GM21723 (cell line): ENCODE data around the gene WNT8B.
A peak's percentile ranks its signal among the peaks of the same experiment; 100 is the strongest.

Experiments
- ATAC-seq: cut with Tn5 transposase; IDR thresholded peaks from one replicate; pipeline ENCODE4 v1.9.1; 2021; ENCODE audit warnings: mild to moderate bottlenecking, moderate library complexity; ENCODE audit not compliant: unreplicated experiment

WNT8B gene

DNA sequence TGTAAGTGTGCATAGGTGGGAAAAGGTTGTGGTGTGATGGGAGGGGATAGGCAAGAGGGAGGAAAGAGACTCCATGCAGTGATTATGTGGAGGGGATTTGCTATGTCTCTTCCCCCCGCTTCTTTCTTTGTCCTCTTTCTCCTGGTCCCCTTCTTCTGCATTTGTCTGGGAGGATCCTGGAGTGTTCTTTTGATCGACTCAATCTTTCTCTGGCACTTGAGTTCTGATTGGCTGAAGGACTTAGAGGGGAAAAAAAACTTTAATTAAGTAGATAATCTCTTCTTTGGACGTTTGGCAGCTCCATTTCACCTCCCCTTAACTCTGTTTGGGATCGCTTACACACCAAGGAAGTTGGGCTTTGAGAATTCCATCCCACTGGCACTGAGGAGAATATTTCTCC lies at the start of gene WNT8B:
Gene WNT8B, plus strand, starts transcription at position 301 of the 400 bp plus-strand sequence. CDS start 160 bp downstream, outside the sequence.
- ATAC-seq, result no peak

- ATAC-seq, result no peak
Measured at GRCh38 chr10:100413173-100413572, 49.6 kb upstream of the WNT8B start.

- ATAC-seq, result no peak
Measured at GRCh38 chr10:100419911-100420449, 42.8 kb upstream of the WNT8B start.

DNA sequence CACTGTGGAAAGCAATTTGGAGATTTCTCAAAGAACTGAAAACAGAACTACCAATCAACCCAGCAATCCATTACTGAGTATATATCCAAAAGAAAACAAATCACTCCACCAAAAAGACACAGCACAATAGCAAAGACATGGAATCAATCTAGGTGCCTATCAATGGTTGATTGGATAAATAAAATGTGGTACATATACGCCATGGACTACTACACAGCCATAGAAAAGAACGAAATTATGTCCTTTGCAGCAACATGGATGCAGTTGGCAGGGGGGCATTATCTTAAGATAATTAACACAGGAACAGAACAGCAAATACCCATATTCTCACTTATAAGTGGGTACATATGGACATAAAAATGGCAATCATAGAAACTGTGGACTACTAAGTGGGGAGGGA lies 35.4 kb upstream of the WNT8B start:
- no peak for ATAC-seq

DNA sequence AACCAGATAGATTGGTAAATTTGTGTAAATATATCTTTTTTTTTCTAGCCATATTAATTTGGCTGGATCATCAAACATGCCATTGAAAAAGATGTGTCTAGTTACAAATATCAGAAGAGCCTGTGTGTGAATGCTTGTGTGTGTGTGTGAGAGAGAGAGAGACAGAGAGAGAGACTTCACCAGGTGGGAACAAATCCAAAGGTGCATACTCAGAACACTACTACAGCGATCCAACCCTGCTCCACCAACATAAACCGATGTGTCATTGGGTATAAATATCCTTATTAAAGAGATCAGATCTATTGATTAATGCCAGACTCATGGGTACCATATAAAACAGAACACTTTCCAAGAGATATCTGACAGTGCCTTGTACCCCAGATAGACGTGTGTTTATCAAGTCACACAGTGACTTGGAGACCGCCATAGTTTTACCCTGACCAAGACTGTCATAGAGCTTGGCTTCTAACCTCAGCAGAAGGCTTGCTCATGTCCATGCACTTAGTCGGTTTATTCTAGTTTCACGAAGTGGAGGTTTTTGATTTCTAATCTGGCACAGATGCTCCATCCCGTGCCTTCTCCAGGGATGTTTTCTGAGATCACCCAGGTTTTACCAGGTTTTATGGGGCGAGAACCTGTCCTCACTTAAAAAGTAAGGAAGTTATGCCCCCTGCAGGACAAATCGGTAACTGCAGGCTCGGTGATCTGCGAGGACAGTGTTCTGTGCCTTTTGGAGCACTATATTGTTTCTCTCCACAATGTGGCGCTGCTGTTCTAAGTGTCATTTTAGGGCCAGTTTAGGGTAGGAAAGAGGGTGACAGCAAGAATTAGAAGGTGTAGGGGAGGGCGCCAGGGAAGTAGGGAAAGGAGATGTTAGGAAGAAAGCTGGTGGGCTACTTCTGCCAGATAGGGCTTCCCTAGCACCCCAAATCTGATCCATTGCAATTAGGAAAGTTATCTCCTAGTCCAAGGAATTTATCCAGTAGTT lies 29.3 kb upstream of the WNT8B start:
- peak; percentile 86 for ATAC-seq

DNA sequence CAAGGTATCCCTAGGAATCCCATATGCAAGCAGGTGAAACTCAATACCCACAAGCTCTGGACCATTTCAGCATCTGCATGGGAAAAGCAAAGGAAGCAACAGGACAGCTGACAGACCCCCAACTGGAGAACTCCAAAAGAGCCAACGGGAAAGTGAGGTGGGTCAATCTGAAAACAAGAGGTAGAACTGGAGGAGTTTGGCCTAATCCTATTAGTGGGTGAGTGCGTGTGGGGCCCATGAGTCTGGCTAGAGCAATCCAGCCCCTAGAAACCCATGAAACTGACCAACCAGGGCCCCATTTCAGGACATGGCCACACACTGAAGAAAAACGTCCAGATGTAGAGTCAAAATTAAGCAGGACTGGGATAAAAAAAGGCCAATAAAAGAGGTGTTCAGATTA lies 26.6 kb upstream of the WNT8B start:
- ATAC-seq, result no peak

DNA sequence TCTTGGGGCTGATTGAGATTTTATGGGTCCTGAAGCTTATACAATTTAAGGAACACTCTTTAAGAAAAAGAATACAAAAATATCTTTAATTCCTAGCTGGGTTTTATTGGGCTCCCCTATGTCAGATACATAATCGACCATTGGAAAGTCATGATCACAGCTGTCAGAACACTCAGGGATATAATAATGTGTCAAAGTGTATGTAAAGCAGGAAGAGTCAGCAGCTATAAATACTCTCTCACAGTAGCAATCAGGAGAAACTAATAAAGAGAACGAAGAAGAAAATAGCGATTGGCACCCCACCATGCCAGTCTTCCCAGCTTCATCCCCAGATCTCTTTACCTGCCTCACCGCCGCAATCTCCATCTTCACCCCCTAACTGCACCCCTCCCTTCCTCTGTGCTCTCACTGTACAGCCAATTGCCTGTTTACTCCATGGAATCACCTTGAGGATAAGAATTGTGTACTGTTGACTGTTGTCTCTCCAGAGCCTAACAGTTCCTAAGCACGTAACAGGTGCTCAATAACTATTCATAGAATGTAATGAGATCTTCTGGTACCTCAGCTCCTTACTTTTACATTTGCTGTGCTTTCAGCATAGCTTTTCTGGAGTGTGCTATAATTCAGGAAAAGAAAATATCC lies 24.0 kb upstream of the WNT8B start:
- ATAC-seq, result no peak

DNA sequence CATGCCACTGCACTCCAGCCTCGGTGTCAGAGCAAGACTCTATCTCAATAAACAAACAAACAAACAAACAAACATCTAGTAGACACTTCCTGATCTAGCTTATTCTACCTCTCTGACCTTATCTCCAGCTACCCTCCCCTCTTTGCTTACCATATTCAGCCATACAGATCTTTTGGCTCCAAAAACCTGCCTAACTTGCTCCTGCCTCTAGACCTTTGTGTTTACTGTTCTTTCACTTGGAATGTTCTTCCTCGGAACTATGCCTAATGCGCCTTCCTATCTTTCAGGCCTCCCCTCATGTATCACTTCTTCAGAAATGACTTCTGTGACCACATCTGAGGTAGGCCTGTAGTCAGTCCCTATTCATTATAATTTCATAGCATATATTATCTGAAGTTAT lies 20.3 kb upstream of the WNT8B start:
- ATAC-seq, result no peak

DNA sequence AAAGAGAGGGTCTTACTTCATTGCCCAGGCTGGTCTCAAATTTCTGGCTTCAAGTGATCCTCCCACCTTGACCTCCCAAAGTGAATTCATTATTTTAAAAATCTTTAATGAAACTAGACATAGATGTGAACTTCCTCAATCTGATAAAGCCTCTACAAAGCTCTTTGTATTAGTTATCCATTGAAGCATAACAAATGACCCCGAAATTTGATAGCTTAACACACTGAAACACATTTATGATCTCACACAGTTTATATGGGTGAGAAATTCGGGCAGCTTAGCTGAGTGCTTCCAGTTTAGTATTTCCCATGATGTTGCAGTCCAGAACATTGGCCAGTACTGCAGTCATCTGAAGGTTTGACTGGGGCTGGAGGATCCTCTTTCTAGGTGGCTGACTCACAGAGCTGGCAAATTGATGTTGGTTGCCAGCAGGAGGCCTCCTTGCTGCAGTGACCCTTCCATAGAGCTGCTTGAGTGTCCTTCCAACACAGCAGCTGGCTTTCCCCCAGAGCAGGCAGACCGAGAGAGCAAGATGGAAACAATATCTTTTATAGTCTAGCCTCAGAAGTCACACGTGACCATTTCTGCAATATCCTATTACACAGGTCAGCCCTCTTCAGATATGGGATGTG lies 16.6 kb upstream of the WNT8B start:
- ATAC-seq, result no peak

- ATAC-seq, result no peak
Measured at GRCh38 chr10:100447663-100448062, 15.1 kb upstream of the WNT8B start.

- ATAC-seq, result no peak
Measured at GRCh38 chr10:100448951-100449350, 13.9 kb upstream of the WNT8B start.

DNA sequence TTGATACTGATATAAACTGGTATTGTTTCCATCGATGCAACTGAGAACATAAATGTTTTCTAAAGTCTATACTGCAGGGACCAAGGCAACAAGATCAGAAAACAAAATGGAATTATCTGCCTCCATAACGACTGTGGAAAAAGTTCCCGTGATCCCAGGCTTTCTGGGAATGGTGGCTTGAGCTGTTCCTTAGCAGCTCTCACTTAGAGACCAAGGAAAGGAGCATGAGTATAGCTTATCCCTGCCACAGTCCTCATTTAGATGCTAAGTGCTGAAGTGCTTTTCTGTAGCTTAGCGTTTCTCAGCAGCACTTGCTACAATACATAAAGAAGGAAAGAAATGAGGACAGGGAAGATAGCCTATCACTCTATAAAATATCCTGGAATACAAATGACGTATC lies 5.5 kb downstream of the WNT8B start:
- ATAC-seq, result no peak

- no peak for ATAC-seq
Measured at GRCh38 chr10:100468978-100469377, 6.2 kb downstream of the WNT8B start.

GRCh38 chr10:100469756-100470155 lies 6.9 kb downstream of the WNT8B start:
- no peak for ATAC-seq

GRCh38 chr10:100470367-100470766 lies 7.6 kb downstream of the WNT8B start:
- no peak for ATAC-seq

DNA sequence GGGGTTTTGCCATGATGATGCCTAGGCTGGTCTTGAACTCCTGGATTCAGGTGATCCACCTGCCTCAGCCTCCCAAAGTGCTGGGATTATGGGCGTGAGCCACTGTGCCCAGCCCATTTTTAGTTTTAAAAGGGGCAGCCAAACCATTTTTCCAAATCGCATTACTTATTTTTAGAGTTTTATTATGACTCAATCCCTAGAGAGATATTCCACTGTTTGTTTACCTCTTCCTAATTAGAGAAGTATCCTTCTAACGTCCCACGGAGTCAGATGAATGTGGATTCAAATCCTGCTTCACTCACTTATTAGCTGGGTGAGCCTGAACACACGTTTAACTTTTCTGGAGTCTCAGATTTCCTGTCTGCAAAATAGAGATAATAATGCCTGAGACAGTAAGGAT lies 15.2 kb downstream of the WNT8B start:
- ATAC-seq, result no peak

DNA sequence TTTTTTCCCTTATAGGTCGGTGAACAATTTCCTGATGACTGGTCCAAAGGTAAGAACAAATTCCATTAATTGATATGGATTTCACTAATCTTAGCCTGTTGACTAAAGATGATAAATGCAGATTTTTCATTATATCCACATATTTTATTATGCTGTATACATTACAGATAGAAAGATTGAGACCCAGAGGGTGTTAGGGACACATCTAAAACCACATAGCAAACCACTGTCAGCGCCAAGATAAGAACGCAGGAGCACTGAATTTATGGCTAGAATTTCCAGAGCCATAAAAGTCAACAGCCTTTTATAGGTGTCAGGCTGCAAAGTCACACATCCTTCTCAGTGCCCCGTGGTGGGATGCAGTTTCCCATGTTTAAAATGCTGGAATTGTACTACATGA lies 16.2 kb downstream of the WNT8B start:
- ATAC-seq, result no peak

- ATAC-seq, result no peak
Measured at GRCh38 chr10:100480002-100480401, 17.2 kb downstream of the WNT8B start.

DNA sequence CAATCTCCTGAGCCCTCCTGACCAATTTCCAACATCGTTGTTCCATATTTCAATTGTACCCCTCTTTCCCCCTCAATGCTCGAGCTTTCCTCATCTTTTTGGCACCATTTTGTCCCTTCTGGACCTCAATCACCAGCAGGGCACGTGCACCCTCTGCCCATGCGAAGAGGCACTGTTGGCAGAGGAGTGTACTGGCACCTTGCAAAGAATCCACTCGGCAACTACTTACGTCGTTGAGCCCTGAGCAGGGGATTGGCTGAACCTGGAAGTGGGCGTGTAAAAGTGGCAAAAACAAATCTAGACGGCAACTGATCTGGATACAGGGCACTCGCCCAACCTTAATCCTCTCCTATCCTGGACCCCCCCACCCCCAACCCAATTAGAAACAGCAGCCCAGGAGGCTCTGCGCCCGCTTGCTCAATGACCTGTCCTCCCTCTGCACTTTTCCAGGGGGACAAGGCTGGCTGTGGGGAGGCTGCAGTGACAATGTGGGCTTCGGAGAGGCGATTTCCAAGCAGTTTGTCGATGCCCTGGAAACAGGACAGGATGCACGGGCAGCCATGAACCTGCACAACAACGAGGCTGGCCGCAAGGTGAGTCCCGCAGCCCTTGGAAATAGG lies 18.8 kb downstream of the WNT8B start:
- peak; percentile 96 for ATAC-seq

DNA sequence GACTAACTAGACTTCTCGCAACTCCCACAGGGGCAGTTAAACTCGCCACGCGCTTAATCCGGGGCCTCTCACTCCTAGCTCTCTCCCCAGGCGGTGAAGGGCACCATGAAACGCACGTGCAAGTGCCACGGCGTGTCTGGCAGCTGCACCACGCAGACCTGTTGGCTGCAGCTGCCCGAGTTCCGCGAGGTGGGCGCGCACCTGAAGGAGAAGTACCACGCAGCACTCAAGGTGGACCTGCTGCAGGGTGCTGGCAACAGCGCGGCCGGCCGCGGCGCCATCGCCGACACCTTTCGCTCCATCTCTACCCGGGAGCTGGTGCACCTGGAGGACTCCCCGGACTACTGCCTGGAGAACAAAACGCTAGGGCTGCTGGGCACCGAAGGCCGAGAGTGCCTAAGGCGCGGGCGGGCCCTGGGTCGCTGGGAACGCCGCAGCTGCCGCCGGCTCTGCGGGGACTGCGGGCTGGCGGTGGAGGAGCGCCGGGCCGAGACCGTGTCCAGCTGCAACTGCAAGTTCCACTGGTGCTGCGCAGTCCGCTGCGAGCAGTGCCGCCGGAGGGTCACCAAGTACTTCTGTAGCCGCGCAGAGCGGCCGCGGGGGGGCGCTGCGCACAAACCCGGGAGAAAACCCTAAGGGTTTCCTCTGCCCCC lies 19.5 kb downstream of the WNT8B start:
- peak; percentile 62 for ATAC-seq

DNA sequence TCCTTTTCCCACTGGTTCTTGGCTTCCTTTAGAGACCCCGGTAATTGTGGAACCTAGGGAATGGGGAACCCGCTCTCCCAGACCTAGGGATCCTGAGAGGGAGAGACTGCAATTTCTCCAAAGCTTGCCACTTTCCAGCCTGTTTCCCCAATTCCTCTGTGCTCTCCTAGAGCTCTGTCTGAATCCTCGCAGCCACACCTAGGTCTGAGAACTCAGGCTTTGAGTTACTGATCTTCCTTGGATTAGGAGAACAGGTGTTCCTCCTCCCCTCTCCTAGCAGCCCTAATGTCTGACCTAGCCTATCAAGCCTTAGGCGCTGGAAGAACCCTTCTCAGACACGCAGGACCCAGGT lies 20.0 kb downstream of the WNT8B start:
- ATAC-seq, result no peak
